GM06990 (cell line): ENCODE measurements around the gene RING1.

Experiments used
- DNase-seq: peaks from one replicate; pipeline ENCODE4 v3.0.0-alpha.2; 2011; ENCODE audit not compliant: insufficient read length; ENCODE audit errors: extremely low read depth
- H3K27me3 ChIP-seq: replicated peaks from 2 replicates; pipeline ENCODE4 v1.6.0; 2011; ENCODE audit warnings: low read length; ENCODE audit not compliant: control insufficient read depth, insufficient read depth
- H3K36me3 ChIP-seq: 2 replicates; pipeline ENCODE4 v1.5.1; 2011; ENCODE audit warnings: low read length; ENCODE audit not compliant: control insufficient read depth, insufficient read depth
- H3K4me3 ChIP-seq: replicated peaks from 2 replicates; pipeline ENCODE4 v1.5.1; 2011; ENCODE audit warnings: low read depth, mild to moderate bottlenecking, control low read depth, low read length
- TF ChIP-seq, protein P1 (sequence below): IDR thresholded peaks from 2 replicates; pipeline ENCODE4 v1.5.1; 2011; ENCODE audit warnings: low read length, control low read depth, mild to moderate bottlenecking, inconsistent platforms; ENCODE audit not compliant: insufficient read depth, poor library complexity, severe bottlenecking

RING1 gene

DNA sequence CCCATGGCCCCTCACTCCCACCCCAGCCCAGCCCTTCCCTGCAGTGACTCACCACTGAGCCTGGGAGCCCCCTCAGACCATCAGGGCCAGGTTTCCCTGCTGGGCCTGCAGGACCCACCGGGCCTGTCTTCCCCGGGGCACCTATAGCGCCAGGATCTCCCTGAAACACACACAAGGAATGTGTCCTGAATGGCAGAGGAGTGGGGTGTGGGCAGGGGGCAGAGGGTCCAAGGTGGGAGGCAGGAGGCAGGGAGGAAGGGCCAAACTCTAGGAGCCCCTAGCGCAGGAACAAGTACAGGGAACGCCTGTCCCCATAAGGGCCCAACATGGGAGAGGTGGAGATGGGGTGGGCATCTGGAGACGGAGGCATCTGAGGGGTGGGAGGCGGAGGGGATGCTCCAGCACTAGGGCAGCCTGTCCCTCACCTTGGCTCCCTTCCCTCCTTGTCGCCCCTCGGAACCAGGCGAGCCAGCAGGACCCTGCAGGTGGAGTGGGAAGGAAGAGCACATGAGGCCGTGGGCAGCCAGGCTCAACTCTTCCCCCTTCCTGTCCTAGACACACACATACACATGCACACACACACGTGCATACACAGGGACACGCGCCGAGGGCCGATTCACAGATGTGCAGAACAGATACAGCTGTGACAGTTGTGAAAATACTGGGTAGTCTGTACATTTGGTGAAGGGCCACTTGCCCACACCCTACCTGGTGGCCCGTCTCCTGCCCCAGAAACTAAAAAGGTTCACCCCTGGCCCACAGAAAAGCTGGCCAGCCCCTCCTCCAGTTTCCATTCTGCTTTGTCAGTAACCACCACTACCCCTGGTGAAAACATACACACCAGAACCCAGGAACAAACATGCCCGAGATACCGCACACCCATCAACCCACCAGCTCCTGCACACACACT lies 40.7 kb upstream of the RING1 start:
- no peaks in the 10 kb centered on the region; the same call in 1 of the 2 replicates for H3K27me3 ChIP-seq
- H3K4me3 ChIP-seq = no peak overlapping the region
- TF ChIP-seq, protein P1, sequence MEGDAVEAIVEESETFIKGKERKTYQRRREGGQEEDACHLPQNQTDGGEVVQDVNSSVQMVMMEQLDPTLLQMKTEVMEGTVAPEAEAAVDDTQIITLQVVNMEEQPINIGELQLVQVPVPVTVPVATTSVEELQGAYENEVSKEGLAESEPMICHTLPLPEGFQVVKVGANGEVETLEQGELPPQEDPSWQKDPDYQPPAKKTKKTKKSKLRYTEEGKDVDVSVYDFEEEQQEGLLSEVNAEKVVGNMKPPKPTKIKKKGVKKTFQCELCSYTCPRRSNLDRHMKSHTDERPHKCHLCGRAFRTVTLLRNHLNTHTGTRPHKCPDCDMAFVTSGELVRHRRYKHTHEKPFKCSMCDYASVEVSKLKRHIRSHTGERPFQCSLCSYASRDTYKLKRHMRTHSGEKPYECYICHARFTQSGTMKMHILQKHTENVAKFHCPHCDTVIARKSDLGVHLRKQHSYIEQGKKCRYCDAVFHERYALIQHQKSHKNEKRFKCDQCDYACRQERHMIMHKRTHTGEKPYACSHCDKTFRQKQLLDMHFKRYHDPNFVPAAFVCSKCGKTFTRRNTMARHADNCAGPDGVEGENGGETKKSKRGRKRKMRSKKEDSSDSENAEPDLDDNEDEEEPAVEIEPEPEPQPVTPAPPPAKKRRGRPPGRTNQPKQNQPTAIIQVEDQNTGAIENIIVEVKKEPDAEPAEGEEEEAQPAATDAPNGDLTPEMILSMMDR = no peak
- no peak for DNase-seq
- no peaks in the 10 kb centered on the region for H3K36me3 ChIP-seq

DNA sequence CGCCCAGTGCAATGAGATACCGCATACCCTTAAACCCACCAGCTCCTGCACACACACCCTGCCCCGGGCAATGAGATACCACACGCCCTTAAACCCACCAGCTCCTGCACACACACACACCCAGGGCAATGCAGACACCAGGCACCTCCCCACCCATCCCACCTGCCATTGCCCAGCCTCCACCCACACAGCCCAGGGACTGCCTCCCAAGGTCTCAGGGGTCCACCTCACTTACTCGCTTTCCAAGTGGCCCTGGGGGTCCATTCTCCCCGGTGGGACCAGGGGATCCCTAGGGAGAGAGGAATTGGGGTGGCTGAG lies 40.1 kb upstream of the RING1 start:
- no peaks in the 10 kb centered on the region; the same call in 1 of the 2 replicates for H3K27me3 ChIP-seq
- TF ChIP-seq, protein P1 = no peak
- no peak for DNase-seq
- H3K36me3 ChIP-seq = no peaks in the 10 kb centered on the region
- no peak overlapping the region for H3K4me3 ChIP-seq

DNA sequence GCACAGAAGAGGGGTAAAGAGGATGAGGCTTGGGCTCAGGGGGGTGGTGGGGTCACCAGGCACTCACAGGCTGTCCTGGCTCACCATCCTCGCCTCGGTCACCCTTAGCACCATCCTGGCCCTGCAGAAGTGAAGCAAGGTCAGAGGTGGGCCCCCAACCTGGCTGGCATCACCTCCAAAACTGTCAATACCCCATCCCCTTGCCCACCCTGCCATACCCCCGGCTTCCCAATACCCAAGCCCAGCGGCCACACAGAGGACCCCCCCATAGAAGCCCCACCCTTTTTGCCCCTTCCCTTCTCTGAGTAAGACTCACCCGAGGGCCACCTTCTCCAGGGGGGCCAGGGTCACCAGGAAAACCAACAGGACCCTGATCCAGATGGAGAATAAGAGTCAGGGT lies 39.7 kb upstream of the RING1 start:
- no peaks in the 10 kb centered on the region for H3K36me3 ChIP-seq
- TF ChIP-seq, protein P1 = no peak
- H3K27me3 ChIP-seq = no peaks in the 10 kb centered on the region; the same call in 1 of the 2 replicates
- H3K4me3 ChIP-seq = no peak overlapping the region
- no peak for DNase-seq

DNA sequence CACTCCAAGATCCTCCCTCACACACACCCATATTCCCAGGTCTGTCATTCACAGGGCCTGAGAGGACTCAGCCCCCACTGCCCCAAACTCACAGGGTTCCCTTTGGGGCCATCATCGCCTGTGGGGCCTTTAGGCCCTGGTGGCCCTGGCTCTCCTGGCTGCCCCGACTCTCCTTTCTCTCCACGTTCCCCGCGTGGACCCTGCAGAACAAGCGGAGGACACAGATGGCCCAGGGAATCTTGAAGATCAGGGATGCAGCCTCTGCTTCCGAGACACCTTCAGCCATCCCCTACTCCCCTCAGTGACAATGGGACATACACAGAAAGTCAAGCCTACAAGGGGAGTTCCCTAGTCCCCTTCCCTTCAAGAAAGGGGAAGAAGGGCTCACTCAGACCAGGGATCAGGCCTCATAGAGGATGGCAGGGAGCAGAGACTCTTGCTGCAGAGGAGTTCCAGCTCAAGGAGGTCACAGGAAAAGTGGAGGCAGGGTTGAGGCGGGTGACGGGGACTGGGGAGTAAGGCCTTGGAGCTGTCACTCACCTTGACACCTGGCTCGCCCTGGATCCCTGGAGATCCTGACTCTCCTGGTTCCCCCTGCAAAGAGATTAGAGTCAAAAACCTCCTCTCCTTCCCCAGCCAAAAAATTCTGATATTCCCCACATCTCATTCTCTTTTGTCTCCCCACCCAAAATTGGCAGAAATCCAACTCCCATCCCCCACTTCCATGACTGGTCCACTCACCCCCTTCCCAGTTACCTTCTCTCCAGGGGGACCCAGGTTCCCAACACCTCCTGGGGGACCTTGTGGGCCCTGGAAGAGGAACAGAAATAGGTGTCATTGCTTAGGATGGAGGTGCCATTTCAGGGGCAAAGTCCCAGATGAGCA lies 38.8 kb upstream of the RING1 start:
- no peak overlapping the region for H3K4me3 ChIP-seq
- no peaks in the 10 kb centered on the region for H3K36me3 ChIP-seq
- no peak for DNase-seq
- no peaks in the 10 kb centered on the region; the same call in none of the 2 replicates for H3K27me3 ChIP-seq
- TF ChIP-seq, protein P1 = no peak

DNA sequence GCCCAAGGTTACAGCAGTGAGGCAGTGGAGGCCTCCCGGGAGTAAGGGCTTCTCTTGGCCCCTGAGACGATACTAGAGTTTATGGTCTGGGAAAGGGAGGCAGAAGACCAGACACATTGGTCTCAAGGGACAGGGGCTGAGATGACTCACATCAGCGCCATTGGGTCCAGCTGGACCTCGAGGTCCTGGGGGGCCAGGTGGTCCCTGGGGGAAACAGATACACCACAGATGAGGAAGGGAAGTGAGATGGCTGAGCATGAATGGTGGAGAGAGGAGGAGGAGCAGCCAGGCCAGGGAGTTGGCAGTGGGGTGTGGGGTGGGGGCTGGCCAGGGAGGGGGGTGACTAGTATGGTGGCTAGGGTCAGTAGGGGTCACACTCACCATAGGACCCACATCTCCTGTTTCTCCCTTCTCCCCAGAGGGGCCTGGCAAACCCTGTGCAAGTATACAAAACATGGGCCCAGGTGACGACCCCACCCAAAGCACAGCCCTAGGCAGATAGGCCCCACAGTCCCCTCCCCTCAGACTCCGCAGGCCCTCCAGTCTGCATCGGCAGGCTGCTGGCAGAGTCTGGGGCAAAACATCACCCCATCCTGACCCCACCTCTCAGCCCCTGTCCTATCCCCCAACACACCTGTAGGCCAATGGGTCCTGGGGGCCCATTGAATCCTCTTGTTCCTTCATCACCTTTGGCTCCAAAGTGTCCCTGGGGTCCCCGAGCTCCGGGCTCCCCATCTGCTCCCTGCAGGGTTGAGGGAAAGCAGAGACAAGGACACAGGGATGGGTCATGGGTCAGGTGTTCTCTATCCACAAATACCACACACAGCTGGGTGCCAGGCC lies 37.9 kb upstream of the RING1 start:
- Histone ChIP-seq H3K4me3 (no peak overlapping the region), H3K36me3 (no peaks in the 10 kb centered on the region), H3K27me3 (no peaks in the 10 kb centered on the region; the same call in none of the 2 replicates)
- TF ChIP-seq, protein P1 = no peak
- no peak for DNase-seq
